Keratinocyte (primary cell): ENCODE results near the gene KDM4B. TPM values are rescaled to one million over a fixed set of nuclear protein-coding genes. Genes with fewer than 3 reads are reported as not detected.

Source experiments
- DNase-seq: peaks from one replicate; pipeline ENCODE4 v3.0.0-alpha.2; 2011; ENCODE audit warnings: low read depth, missing footprints, low spot score
- FAIRE-seq: peaks from 2 replicates; lab custom pipeline; 2011; peaks lifted over from hg19 to GRCh38; lab: Jason Lieb, UNC
- H2AFZ ChIP-seq: 2 replicates; pipeline ENCODE4 v1.6.0; 2012; ENCODE audit warnings: low read length, control low read depth, inconsistent platforms; ENCODE audit not compliant: control insufficient read depth
- H3K27ac ChIP-seq: 2 replicates; pipeline ENCODE4 v1.5.1; 2011; ENCODE audit warnings: low read length; ENCODE audit not compliant: control insufficient read depth, insufficient read depth
- H3K27me3 ChIP-seq: 3 replicates; pipeline ENCODE4 v1.6.0; 2011; ENCODE audit warnings: low read length; ENCODE audit not compliant: control insufficient read depth, insufficient read depth; ENCODE audit errors: extremely low read depth
- H3K36me3 ChIP-seq, 2 experiments: 2 replicates in 1 of 2; 3 replicates in 1 of 2; pipeline ENCODE4 v1.5.1; 2011; ENCODE audit warnings: low read length in 2 of 2, mild to moderate bottlenecking in 1 of 2; ENCODE audit not compliant: control insufficient read depth in 2 of 2, insufficient read depth in 2 of 2; ENCODE audit errors: extremely low read depth in 1 of 2
- H3K4me1 ChIP-seq: 3 replicates; pipeline ENCODE4 v1.5.1; 2011; ENCODE audit warnings: low read length; ENCODE audit not compliant: control insufficient read depth, insufficient read depth; ENCODE audit errors: extremely low read depth
- H3K4me2 ChIP-seq: 3 replicates; pipeline ENCODE4 v1.6.0; 2011; ENCODE audit warnings: low read depth, low read length; ENCODE audit not compliant: control insufficient read depth, insufficient read depth; ENCODE audit errors: extremely low read depth
- H3K4me3 ChIP-seq, 3 experiments: fragments of 200-600 bp in 1 of 3; sonication (generic) in 1 of 3; 2 replicates in 2 of 3; 3 replicates in 1 of 3; pipeline ENCODE4 v1.5.1; 2011 to 2016; ENCODE audit warnings: low read length in 3 of 3, mild to moderate bottlenecking in 3 of 3, control low read depth in 2 of 3, inconsistent platforms in 1 of 3, low read depth in 1 of 3, mixed read lengths in 1 of 3, mixed run types in 1 of 3, moderate library complexity in 1 of 3; ENCODE audit not compliant: control insufficient read depth in 2 of 3, insufficient read depth in 2 of 3; ENCODE audit errors: extremely low read depth in 1 of 3
- H3K79me2 ChIP-seq: 2 replicates; pipeline ENCODE4 v1.6.0; 2012; ENCODE audit warnings: low read length; ENCODE audit not compliant: control insufficient read depth, insufficient read depth
- H3K9ac ChIP-seq: 3 replicates; pipeline ENCODE4 v1.6.0; 2011; ENCODE audit warnings: low read length; ENCODE audit not compliant: control insufficient read depth, insufficient read depth; ENCODE audit errors: extremely low read depth
- H3K9me1 ChIP-seq: 3 replicates; pipeline ENCODE4 v1.6.0; 2011; ENCODE audit warnings: low read length; ENCODE audit not compliant: control insufficient read depth, insufficient read depth; ENCODE audit errors: extremely low read depth
- H3K9me3 ChIP-seq: 2 replicates; pipeline ENCODE4 v1.5.1; 2012; ENCODE audit warnings: low read depth, low read length; ENCODE audit not compliant: control insufficient read depth
- H4K20me1 ChIP-seq: 3 replicates; pipeline ENCODE4 v1.6.0; 2011; ENCODE audit warnings: low read length; ENCODE audit not compliant: control insufficient read depth, insufficient read depth; ENCODE audit errors: extremely low read depth
- CTCF ChIP-seq, 3 experiments: IDR thresholded peaks in 1 of 3; conservative IDR thresholded peaks in 1 of 3; optimal IDR thresholded peaks in 1 of 3; 2 replicates in 2 of 3; 3 replicates in 1 of 3; pipeline versions ENCODE3 to v1.5.1; 2011; ENCODE audit warnings: low read length in 3 of 3, mild to moderate bottlenecking in 3 of 3, moderate library complexity in 2 of 3, control low read depth in 1 of 3, inconsistent platforms in 1 of 3; ENCODE audit not compliant: insufficient read depth in 2 of 3; ENCODE audit errors: extremely low read depth in 1 of 3
- EZH2 ChIP-seq: IDR thresholded peaks from one replicate; pipeline ENCODE4 v1.6.1; 2012; ENCODE audit warnings: inconsistent platforms, mild to moderate bottlenecking, low read length, moderate library complexity
- dilution Hi-C: fragments of 300-500 bp; cut with MboI; formaldehyde crosslinking; loops from one replicate; pipeline ENCODE4 v1.7.0; 2020; ENCODE audit warnings: low sequenced_read_pairs; ENCODE audit not compliant: extremely low pct_ligation_motif_present
- polyA plus RNA-seq, 5 experiments: library from polyadenylated mRNA; depleted of rRNA in 3 of 5; stranded (reverse) in 3 of 5; stranded (forward) in 1 of 5; unstranded in 1 of 5; fragments of >200 nt; gene quantifications; 1 replicate in 1 of 5; 2 replicates in 3 of 5; 3 replicates in 1 of 5; pipeline versions ENCODE4 v1.2.1 to v1.2.3, GENCODE V29; 2011 to 2012; ENCODE audit warnings: missing spikeins in 2 of 5, low read depth in 1 of 5, low replicate concordance in 1 of 5

Gene KDM4B
- polyA plus RNA-seq, 1 donor (not counting 4 experiments of a cell fraction or from before 2014, with no cell fraction given), result 6.2 TPM

GRCh38 chr19:5005096-5005495 lies 36.2 kb downstream of the KDM4B start:
- peaks cover 0 to 1% of the 10 kb centered on the region in 2 experiments for H3K36me3 ChIP-seq
- no peaks in the 10 kb centered on the region for H3K27me3 ChIP-seq
- dilution Hi-C loops, result no loop called here
- H3K9me3 ChIP-seq, result no peaks in the 10 kb centered on the region
- peaks cover 5% of the 10 kb centered on the region for H3K4me1 ChIP-seq
- no peak overlapping the region for H3K27ac ChIP-seq
- TF ChIP-seq CTCF (optimal IDR thresholded peaks at IDR 0.05 in 1 of 3, IDR thresholded peaks at IDR 0.05 in 1 of 3, conservative IDR thresholded peaks at IDR 0.05 in 1 of 3; ENCODE audit: extremely low read depth in 1 of 3, insufficient read depth in 2 of 3, low read length in 3 of 3), result no peak
- no peak for TF ChIP-seq EZH2
- peaks cover 63% of the 10 kb centered on the region for H3K79me2 ChIP-seq
- no peak overlapping the region for H3K4me2 ChIP-seq
- no peak overlapping the region for H3K4me3 ChIP-seq
- DNase-seq (no peak), FAIRE-seq (no peak)
- no peak overlapping the region for H3K9ac ChIP-seq
- no peak overlapping the region for H2AFZ ChIP-seq
- H4K20me1 ChIP-seq, result peaks cover 17% of the 10 kb centered on the region
- no peaks in the 10 kb centered on the region for H3K9me1 ChIP-seq

GRCh38 chr19:5006201-5006600 lies 37.3 kb downstream of the KDM4B start:
- no peak overlapping the region for H3K27ac ChIP-seq
- no peak overlapping the region for H3K9ac ChIP-seq
- DNase-seq, result no peak
- peaks cover 0 to 5% of the 10 kb centered on the region in 2 experiments for H3K36me3 ChIP-seq
- no peaks in the 10 kb centered on the region for H3K9me1 ChIP-seq
- FAIRE-seq, result no peak
- no peak overlapping the region for H3K4me2 ChIP-seq
- H2AFZ ChIP-seq, result no peak overlapping the region
- no peaks in the 10 kb centered on the region for H3K9me3 ChIP-seq
- TF ChIP-seq EZH2 (no peak), CTCF (optimal IDR thresholded peaks at IDR 0.05 in 1 of 3, IDR thresholded peaks at IDR 0.05 in 1 of 3, conservative IDR thresholded peaks at IDR 0.05 in 1 of 3; ENCODE audit: extremely low read depth in 1 of 3, insufficient read depth in 2 of 3, low read length in 3 of 3) (no peak)
- peaks cover 67% of the 10 kb centered on the region for H3K79me2 ChIP-seq
- peaks cover 5% of the 10 kb centered on the region for H3K4me1 ChIP-seq
- peaks cover 16% of the 10 kb centered on the region for H4K20me1 ChIP-seq
- H3K4me3 ChIP-seq, result no peak overlapping the region
- dilution Hi-C loops, result no loop called here
- H3K27me3 ChIP-seq, result no peaks in the 10 kb centered on the region
